GM21619 (cell line): ENCODE measurements around the gene TP53RK.

Experiments
- ATAC-seq: cut with Tn5 transposase; IDR thresholded peaks from one replicate; pipeline ENCODE4 v1.9.1; 2021; ENCODE audit not compliant: unreplicated experiment

TP53RK gene

GRCh38 chr20:46666306-46666705, 22.9 kb downstream of the TP53RK start:
- no peak for ATAC-seq

- no peak for ATAC-seq
Measured at GRCh38 chr20:46665602-46666001, 23.6 kb downstream of the TP53RK start.

DNA sequence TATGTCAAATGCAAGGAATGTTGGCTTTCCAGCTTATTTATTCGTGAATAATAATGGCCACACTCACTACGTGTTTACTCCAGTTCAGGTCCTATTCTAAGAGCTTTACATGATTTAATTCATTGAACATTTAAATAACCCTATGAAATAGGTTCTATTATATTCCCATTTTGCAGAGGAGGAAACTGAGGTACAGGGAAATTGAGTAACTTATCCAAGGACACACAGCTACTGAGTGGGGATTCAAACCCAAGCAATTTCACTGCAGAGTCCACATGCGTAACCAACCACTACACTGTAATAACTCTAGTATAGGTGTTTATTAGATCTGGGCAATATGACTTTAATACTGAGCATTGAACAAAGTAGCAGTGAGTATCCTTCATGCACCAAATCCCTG, 25.7 kb downstream of the TP53RK start:
- ATAC-seq: no peak

DNA sequence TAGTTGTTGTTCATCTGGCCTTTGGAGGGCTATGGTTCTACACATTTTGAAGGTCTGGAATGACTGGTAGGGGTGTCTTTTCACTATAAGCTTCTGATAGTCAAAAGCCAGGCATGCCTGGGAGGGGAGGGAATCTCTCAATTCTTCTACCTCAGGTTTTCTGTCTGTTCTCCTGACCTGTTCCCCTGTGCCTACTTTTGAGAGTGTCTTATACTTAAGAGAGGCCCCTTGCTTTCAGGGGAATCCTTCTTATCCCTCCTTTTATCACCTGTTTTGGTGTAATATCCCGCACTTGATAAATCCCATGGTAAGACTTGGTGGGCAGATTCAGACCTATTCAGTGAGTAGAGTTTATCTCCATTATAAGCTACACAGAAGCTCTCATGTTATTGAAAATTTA, 27.6 kb downstream of the TP53RK start:
- no peak for ATAC-seq

DNA sequence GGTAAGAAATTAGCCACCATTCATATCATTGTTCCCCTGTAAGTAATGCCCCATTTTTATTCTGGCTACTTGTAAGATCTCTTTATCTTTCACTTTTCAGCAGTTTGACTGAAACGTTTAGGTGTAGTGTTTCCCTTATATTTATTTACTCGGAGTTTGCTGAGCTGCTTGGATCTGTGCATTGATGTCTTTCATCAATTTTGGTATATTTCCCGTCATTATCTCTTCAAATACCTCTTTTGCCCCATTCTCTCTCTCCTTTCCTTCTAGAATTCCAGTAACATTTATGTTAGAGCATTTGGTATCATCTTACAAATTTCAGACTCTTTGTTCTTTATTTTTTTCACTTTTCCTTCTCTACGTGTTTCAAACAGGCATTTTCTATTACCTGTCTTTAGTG, 28.8 kb downstream of the TP53RK start:
- no peak for ATAC-seq

- no peak for ATAC-seq
Measured at GRCh38 chr20:46657618-46658017, 31.6 kb downstream of the TP53RK start.

- ATAC-seq: no peak
Measured at GRCh38 chr20:46657137-46657536, 32.1 kb downstream of the TP53RK start.

DNA sequence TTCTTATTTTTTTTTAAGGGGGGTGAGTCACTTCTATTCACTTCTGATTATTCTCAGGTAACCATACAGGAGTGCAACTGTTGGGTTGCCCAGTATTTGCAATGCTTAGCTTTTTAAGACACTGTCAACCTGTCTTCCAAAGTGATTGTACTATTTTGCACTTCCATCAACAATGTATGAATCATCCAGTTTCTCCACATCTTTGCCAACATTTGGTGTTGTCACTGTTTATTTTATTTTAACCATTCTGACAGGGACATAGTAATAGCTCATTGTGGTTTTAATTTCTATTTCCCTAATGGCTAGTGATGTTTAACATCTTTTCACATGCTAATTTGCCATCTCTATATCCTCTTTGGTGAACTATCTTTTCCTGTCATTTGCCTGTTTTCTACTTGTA, 36.5 kb downstream of the TP53RK start:
- ATAC-seq: no peak

- no peak for ATAC-seq
Measured at GRCh38 chr20:46651091-46651962, 37.9 kb downstream of the TP53RK start, which contains the start of gene SLC13A3. Gene SLC13A3, minus strand, starts transcription at chr20:46651459. Its CDS starts 38 bp downstream, at chr20:46651421.

DNA sequence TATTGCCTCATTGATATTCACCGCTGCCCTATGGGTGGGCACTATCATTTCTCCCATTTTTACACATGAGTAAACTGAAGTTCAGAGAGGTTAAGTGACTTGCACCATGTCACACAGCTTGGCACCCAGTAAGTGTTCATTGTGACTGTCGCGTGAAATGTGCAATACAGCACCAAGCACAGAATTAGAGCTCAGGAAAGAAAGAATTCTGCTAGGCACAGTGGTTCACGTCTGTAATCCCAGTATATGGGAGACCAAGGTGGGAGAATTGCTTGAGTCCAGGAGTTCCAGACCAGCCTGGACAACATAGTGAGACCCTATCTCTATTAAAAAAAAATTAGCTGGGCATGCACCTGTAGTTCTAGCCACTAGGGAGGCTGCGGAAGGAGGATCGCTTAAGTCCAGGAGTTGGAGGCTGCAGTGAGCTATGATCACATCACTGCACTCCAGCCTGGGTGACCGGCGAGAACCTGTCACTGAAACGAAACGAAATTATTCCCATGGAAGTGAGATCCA, 38.6 kb downstream of the TP53RK start:
- no peak for ATAC-seq

DNA sequence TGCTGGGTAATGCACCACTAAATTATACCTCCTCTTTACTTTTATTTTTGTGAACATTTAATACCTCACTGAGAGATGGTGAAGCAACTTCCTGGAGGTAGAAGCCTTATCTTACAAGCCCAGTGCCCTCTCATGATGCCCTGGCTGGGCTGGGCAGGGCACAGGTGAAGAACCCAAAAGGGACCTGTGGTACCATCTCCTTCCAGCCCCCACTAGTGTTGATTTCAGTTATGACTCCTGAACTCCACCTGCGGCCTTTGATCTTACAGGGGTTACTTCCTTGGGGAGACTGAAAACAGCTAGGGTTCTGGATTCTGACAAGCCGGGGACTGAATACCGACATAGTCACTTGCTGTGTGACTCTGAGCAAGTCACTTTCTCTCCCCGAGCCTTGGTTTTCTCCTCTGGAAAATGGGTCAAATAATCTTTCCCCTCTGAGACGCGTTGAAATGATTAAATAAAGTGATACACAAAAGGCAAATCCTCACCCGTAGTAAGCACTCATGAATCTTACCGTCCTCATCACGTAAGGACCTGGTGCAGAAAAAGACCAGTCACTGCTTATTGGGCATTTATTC, 39.2 kb downstream of the TP53RK start:
- no peak for ATAC-seq

- no peak for ATAC-seq
Measured at GRCh38 chr20:46649650-46649949, 39.6 kb downstream of the TP53RK start.

DNA sequence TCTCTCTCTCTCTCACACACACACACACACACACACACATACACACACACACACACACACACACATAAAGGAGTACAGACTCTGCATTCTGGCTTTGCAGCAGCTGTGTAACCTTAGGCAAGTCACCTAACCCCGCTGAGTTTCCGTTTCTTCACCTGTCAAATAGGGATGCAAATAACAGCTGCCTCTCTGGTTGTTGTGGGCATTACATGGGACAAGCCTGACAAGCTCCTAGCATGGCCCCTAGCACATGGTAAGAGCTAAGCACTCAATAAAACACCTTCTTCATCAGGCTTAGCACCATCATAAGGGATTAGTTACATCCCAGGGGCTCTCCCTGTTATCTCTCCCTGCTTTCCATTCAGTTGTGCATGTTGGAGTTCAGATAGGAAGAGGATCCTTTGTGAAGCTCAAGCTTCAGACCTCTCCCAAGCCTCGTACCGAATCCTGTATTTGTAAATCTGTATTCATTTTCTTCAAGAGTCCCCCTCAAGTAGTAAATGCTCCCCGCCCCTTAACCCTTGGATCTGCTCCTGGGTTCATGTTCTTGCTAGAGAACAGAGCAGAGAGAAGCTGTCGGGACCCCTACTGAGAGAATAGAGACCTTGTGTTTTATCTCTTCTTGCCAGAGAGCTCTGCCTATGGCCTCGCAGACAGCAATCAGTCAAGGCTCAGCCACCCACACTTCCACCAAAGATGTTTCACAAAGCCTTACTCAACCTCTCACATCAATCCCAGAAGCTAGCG, 40.2 kb downstream of the TP53RK start:
- no peak for ATAC-seq

GRCh38 chr20:46647469-46647868, 41.8 kb downstream of the TP53RK start:
- no peak for ATAC-seq

DNA sequence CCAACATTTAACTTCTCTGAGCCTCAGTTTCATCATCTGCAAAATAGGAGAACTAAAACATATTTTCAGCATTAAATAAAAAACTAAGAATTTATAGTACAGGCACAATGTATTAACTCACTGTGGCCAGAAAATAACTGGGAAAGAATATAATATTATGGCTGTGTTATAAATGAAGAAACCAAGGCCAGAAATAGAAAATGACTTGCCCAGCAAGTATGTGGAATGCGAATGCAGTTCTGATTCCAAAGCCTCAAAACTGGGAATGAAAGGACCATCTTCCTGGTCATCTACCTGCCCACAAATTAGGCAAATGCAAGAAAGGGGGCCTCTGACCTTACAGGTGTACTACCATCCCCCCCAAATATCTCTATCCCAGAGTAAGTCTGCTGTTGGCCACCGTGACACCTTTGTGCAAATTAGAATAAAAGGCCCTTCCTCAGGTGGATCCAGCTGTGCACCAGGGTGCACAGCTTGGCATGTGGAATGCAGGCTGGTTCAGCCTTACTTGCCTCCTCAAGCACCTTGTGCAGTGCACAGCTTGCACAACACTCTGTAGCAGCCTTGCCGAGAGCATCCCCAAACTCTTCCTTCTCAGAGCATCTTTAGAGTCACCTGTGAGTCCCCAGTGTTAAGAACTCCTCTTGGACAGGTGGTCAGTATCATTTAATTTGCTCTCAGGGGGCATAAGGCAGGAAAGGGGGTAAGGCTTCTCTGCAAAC, 42.4 kb downstream of the TP53RK start:
- no peak for ATAC-seq

- no peak for ATAC-seq
Measured at GRCh38 chr20:46646122-46646521, 43.1 kb downstream of the TP53RK start.

- ATAC-seq: no peak
Measured at GRCh38 chr20:46644733-46645132, 44.5 kb downstream of the TP53RK start.

GRCh38 chr20:46644160-46644559, 45.1 kb downstream of the TP53RK start:
- no peak for ATAC-seq

DNA sequence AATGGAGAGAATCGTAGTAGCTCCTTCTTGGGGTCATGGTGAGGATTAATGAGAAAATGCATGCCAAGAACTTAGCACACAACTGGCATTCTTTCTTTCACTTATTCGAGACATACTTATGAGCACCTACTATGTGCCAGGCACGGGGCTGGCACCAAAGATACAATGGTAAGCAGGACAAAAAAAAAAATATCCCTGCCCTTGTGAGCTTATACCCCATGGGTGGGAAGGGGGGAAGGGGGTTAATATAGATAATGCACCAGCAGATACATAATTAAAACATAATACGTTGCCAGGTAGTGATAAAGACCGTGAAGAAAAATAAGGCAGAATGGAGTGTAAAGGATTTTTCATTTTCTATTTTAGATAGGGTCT, 46.3 kb downstream of the TP53RK start:
- ATAC-seq: no peak

- ATAC-seq: no peak
Measured at GRCh38 chr20:46642265-46642968, 46.8 kb downstream of the TP53RK start.

- ATAC-seq: no peak
Measured at GRCh38 chr20:46641424-46641823, 47.8 kb downstream of the TP53RK start.
